DMS153 treated with DMSO at 0.1 percent for 48 hours (cell line): ENCODE data around the gene CLCN1.
"Not testable (repeated sequence)": the region's sequence is repeated elsewhere in the genome, so short reads cannot be mapped to it uniquely, and the experiment has no call there.

Source experiments
- DNase-seq: peaks from one replicate; lab custom pipeline; 2025; ENCODE audit not compliant: unreplicated experiment; lab: John Stamatoyannopoulos, UW

The CLCN1 gene

GRCh38 chr7:143383642-143383957 is 67.7 kb downstream of the CLCN1 start:
- DNase-seq, result no peak

GRCh38 chr7:143384148-143384547 is 68.2 kb downstream of the CLCN1 start:
- DNase-seq, result no peak

DNA sequence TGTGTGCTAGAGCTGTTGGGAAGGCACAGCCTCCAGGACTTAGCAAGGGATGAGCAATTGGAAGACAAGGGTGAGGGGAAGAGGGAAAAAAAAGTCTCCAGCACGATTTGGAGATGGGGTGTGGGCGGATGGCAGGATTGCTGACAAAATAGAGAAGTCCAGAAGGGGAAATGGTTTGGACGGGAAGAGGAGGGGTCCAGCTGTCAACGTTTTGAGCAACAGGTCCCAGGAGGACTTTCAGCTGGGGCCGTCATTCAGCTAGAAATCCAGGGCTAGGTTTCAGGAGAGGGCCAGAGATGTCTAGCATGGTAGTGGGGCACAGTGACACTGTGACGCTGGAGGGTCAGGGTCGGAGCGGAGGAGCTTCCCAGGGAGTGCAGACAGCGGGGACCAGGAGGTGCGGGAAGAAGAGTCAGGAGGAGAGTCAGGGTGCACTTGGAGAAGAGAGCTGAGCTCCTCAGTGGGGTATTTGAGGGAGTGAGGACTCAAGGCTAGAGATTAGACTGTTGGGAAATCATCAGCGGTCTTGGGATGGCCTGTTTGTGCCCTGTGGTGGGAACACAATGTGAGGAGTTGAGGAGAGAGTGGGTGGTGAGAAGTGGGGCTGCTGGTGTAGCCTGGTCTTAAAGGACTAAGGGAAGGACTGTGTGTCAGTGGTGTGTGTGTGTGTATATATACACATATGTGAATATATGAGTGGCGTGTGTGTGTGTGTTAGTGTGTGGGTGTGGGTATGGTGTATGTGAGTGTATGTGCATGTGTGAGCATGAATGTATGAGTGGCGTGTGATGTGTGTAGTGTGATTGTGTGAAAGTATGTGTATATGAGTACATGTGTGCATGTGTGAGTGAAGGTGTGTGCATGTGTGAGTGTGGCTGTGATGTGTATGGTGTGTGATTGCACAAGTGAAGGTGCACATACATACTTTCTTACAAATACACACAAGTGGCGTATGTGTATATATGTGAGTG is 69.0 kb downstream of the CLCN1 start:
- no peak for DNase-seq

GRCh38 chr7:143385891-143386781 is 70.2 kb downstream of the CLCN1 start:
- no peak for DNase-seq

- DNase-seq, result no peak
Measured at GRCh38 chr7:143387156-143387975, 71.5 kb downstream of the CLCN1 start.

GRCh38 chr7:143388051-143388450 is 72.1 kb downstream of the CLCN1 start:
- no peak for DNase-seq

DNA sequence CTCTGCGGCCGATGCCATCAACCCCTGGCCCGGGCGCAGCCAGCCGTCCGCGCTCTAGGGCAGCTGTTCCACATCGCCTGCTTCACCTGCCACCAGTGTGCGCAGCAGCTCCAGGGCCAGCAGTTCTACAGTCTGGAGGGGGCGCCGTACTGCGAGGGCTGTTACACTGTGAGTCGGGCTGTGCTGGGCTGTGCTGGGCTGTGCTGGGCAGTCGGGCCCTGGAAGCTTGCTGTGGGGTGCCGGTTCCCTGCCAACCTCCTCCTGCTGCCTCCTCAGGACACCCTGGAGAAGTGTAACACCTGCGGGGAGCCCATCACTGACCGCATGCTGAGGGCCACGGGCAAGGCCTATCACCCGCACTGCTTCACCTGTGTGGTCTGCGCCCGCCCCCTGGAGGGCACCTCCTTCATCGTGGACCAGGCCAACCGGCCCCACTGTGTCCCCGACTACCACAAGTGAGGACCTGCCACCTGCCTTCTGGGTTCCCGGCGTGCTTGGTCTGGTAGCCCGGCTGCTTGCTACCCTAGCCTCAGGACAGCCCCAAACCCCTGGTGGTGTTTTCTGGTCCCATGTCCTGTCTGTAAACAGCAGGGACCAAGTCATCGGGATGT is 72.7 kb downstream of the CLCN1 start:
- DNase-seq, result no peak

DNA sequence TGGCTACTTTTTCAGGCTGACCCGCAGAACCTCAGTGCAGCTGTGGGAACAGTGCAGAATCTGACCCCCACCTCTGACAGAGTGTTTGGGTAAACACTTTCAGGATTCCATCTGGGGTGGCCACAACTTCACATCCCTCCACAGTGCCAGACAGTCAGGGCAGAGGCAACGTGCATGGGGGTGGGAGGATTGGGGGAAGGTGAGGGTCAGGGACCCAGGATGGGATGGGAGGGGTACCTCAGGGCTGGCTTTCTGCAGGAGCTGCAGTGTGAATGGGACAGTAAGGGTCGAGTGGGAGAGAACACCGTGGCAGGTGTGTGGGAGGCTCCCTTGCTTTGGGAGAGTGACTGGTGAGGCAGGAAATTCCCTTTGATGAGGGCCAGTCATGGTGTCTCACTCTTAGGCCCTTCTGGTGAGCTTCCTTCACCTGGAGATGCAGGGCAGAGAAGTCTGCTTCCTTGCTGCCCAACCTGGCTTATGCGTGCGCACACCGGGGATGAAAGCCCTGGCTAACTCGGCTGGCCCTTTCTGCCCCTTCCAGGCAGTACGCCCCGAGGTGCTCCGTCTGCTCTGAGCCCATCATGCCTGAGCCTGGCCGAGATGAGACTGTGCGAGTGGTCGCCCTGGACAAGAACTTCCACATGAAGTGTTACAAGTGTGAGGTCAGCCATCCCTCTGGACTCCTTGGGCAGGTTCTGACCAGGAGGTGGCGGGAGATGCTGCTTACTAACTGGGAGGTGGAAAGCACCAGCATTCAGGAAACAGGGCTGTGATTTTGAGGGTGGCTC is 73.6 kb downstream of the CLCN1 start:
- DNase-seq, result no peak

DNA sequence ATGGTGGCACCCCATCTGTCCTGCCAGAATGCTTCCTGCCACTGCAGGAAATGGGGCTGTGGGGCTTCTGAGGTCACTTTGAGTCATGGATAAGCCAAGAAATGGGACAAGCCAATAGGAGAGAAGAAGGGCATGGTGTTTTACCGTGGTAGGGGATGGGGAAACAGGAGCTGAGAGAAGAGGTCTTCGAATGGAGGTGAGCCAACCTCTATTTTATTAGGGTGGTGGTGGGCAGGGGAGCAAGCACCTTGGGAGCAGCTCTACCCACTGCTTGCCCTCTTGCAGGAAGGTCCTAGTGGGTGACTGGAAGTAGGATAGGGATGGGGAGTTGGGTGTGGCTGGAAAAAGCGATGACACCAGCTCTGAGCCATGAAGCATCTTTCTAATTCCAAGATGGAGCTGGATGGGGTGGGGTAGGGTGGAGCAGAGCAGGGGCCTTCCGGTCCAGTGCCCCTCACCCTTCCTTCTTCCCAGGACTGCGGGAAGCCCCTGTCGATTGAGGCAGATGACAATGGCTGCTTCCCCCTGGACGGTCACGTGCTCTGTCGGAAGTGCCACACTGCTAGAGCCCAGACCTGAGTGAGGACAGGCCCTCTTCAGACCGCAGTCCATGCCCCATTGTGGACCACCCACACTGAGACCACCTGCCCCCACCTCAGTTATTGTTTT is 74.3 kb downstream of the CLCN1 start:
- DNase-seq, result no peak

- no peak for DNase-seq
Measured at GRCh38 chr7:143390773-143391317, 74.9 kb downstream of the CLCN1 start.

DNA sequence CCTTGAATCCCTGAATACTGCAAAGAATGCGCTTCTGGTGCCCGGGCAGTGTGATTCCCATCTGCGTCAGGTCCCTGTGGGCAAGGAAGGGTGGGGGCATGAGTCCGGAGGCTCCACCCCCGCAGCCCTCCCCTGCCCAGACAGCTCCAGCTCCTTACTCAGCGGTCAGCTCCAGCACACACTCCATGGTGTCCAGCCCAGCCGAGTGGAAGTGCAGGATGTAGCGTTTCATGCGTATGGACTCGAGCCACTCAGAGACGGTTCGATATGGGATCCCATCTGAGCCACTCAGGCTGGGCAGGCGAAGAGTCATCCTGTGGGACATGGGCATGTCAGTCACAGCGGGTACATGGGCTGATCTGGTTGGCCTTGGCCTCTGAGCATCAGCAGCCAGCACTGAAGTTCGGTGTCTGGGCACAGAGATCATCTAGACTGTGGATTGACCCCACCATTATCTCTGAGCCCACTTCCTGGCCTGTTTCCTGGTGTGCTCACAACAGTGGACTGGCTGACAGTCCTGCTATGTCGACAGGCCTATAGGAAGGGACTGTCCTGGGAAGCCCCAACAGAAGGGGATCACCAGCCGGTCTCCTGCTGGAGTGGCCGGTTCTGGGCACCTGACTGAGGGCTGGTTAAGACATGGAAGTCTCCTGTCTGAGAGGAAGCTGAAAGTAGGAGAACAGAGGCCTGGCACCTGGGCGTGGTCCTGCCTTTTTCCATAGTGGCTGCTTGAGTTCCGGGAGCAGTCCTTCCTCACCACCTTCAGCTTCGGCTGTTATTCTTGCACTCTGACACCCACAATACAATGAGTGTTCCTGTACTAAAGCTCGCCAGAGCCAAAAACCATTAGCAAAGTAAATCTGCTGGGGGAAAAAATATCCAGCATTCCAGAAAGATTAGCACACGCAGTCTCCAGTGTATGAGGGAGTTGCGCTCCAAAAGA is 75.8 kb downstream of the CLCN1 start:
- DNase-seq, result no peak

- not testable (repeated sequence) for DNase-seq
Measured at GRCh38 chr7:143392427-143392826, 76.5 kb downstream of the CLCN1 start.

GRCh38 chr7:143392875-143393266 is 77.0 kb downstream of the CLCN1 start:
- no peak for DNase-seq

DNA sequence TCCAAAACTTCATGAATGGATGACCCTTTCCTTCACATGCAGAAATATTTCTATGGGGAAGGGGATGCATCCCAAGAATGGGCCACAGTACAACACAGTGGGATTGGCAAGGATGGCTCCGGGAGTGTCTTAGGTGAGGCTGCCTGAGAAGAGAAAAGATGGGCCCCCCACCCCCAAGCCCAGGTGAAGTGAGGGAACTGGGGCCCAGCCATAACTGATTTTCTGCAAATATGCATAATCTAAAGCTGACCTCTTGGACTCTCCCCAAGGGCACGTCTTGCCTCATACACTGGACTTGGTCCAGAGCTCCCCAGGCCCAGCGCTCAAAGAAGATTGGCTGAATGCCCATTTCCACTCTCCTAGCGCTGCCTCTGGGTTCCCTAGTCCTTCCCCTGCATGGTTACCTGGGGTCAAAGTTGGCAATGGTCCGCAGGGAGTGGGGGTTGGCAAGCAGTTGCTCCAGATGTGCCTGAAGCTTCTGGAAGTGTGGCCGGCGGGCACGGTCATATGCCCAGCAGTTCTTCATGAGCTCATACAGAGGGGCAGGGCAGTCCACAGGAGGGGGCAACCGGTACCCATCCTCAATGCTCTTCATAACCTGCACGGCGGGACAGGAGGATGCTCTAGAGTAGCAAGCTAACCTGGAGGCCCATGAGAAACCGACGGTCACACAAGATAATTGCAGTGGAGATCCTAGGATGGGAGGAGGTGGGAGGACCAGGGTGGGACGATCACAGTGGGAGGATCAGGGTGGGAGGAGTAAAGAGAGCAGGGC is 77.5 kb downstream of the CLCN1 start:
- no peak for DNase-seq

GRCh38 chr7:143394068-143394467 is 78.2 kb downstream of the CLCN1 start:
- DNase-seq, result no peak

- no peak for DNase-seq
Measured at GRCh38 chr7:143394777-143395176, 78.9 kb downstream of the CLCN1 start.
